H1 (cell line): ENCODE measurements around the gene PKDREJ. TPM values are rescaled to one million over a fixed set of nuclear protein-coding genes. Genes with fewer than 3 reads are reported as not detected.

ENCODE experiments used
- CTCF ChIA-PET: fragments of 300-600 bp; sonication (Branson Sonifier 250); formaldehyde crosslinking; loops from one replicate; lab custom pipeline; 2021; ENCODE audit not compliant: partially characterized antibody; lab: Charles Lee
- POLR2A ChIA-PET: fragments of 300-600 bp; sonication (Branson Sonifier 250); formaldehyde crosslinking; loops from one replicate; lab custom pipeline; 2021; ENCODE audit warnings: inconsistent platforms; ENCODE audit not compliant: partially characterized antibody; lab: Charles Lee
- DNase-seq, 2 experiments: peaks; one replicate each; pipeline versions ENCODE4 v3.0.0 to v3.0.0-alpha.2; 2010 to 2022; ENCODE audit warnings: low spot score in 2 of 2, low read depth in 1 of 2, mixed read lengths in 1 of 2
- FAIRE-seq: peaks from 2 replicates; lab custom pipeline; 2011; peaks lifted over from hg19 to GRCh38; lab: Jason Lieb, UNC
- H2AFZ ChIP-seq: 2 replicates; pipeline ENCODE4 v1.8.1; 2012; ENCODE audit warnings: low read length, inconsistent platforms
- H2AK5ac ChIP-seq: 2 replicates; pipeline ENCODE4 v1.6.1; 2013; ENCODE audit warnings: low read depth, low read length
- H2BK120ac ChIP-seq: replicated peaks from 2 replicates; pipeline ENCODE3; 2013; ENCODE audit warnings: low read depth, low read length, inconsistent platforms
- H2BK12ac ChIP-seq: 2 replicates; pipeline ENCODE4 v1.6.1; 2013; ENCODE audit warnings: low read depth, low read length
- H2BK15ac ChIP-seq: 2 replicates; pipeline ENCODE4 v1.6.1; 2013; ENCODE audit warnings: low read length
- H2BK20ac ChIP-seq: 2 replicates; pipeline ENCODE4 v1.6.1; 2013; ENCODE audit warnings: low read length
- H2BK5ac ChIP-seq: 2 replicates; pipeline ENCODE4 v1.6.1; 2013; ENCODE audit warnings: low read depth, low read length
- H3K14ac ChIP-seq: 2 replicates; pipeline ENCODE4 v1.6.1; 2013; ENCODE audit warnings: inconsistent platforms; ENCODE audit not compliant: insufficient read length
- H3K18ac ChIP-seq: 2 replicates; pipeline ENCODE4 v1.6.1; 2013; ENCODE audit warnings: low read length; ENCODE audit errors: extremely low read depth
- H3K23ac ChIP-seq: 2 replicates; pipeline ENCODE4 v1.6.1; 2013; ENCODE audit warnings: inconsistent platforms; ENCODE audit not compliant: insufficient read length
- H3K23me2 ChIP-seq: 2 replicates; pipeline ENCODE4 v1.6.1; 2013; ENCODE audit warnings: low read depth, low read length
- H3K27ac ChIP-seq: 2 replicates; pipeline ENCODE4 v1.6.1; 2011; ENCODE audit warnings: low read depth, low read length, inconsistent platforms
- H3K27me3 ChIP-seq, 4 experiments: replicated peaks in 1 of 4; 1 replicate in 1 of 4; 2 replicates in 3 of 4; pipeline versions ENCODE4 v1.6.1 to v1.8.1; 2011 to 2013; ENCODE audit warnings: low read length in 3 of 4, mild to moderate bottlenecking in 3 of 4, inconsistent platforms in 2 of 4, mixed read lengths in 2 of 4, moderate library complexity in 1 of 4; ENCODE audit not compliant: control insufficient read depth in 3 of 4, insufficient read depth in 3 of 4; ENCODE audit errors: extremely low read depth in 1 of 4
- H3K36me3 ChIP-seq, 4 experiments: 2 replicates each; pipeline versions ENCODE4 v1.6.1 to v1.8.1; 2011 to 2013; ENCODE audit warnings: mild to moderate bottlenecking in 4 of 4, low read length in 3 of 4, moderate library complexity in 2 of 4, control low read depth in 1 of 4, inconsistent platforms in 1 of 4; ENCODE audit not compliant: insufficient read depth in 4 of 4, control insufficient read depth in 2 of 4
- H3K4ac ChIP-seq: replicated peaks from 2 replicates; pipeline ENCODE3; 2013; ENCODE audit warnings: low read length, low read depth, mixed read lengths, inconsistent platforms; ENCODE audit not compliant: insufficient read length
- H3K4me1 ChIP-seq, 4 experiments: replicated peaks in 1 of 4; 1 replicate in 1 of 4; 2 replicates in 3 of 4; pipeline versions ENCODE4 v1.6.1 to v1.8.1; 2011 to 2013; ENCODE audit warnings: low read length in 3 of 4, inconsistent platforms in 2 of 4, mixed read lengths in 1 of 4; ENCODE audit not compliant: insufficient read depth in 4 of 4, control insufficient read depth in 3 of 4
- H3K4me2 ChIP-seq, 2 experiments: 2 replicates each; pipeline versions ENCODE4 v1.6.1 to v1.8.1; 2011 to 2013; ENCODE audit warnings: low read depth in 2 of 2, low read length in 2 of 2, control low read depth in 1 of 2, inconsistent platforms in 1 of 2, mild to moderate bottlenecking in 1 of 2; ENCODE audit not compliant: insufficient read depth in 1 of 2
- H3K4me3 ChIP-seq, 4 experiments: fragments of 200-600, 300-600 bp in 1 of 4; sonication (generic), shearing (Covaris generic), sonication (Bioruptor Twin) in 1 of 4; 2 replicates each; pipeline versions ENCODE4 v1.5.1 to v1.8.1; 2011 to 2016; ENCODE audit warnings: low read length in 4 of 4, low read depth in 3 of 4, control low read depth in 2 of 4, inconsistent platforms in 2 of 4, mild to moderate bottlenecking in 2 of 4, mixed read lengths in 1 of 4, moderate library complexity in 1 of 4; ENCODE audit not compliant: insufficient read depth in 2 of 4; ENCODE audit errors: extremely low read depth in 1 of 4
- H3K56ac ChIP-seq: replicated peaks from 2 replicates; pipeline ENCODE3; 2013; ENCODE audit warnings: low read depth, mild to moderate bottlenecking, mixed read lengths, low read length, inconsistent platforms; ENCODE audit not compliant: insufficient read length
- H3K79me1 ChIP-seq: 2 replicates; pipeline ENCODE4 v1.6.1; 2013; ENCODE audit warnings: low read depth, low read length, control low read depth
- H3K79me2 ChIP-seq, 2 experiments: 2 replicates each; pipeline versions ENCODE4 v1.6.1 to v1.8.1; 2012 to 2013; ENCODE audit warnings: low read length in 2 of 2, mild to moderate bottlenecking in 2 of 2, inconsistent platforms in 1 of 2; ENCODE audit not compliant: insufficient read depth in 2 of 2, control insufficient read depth in 1 of 2
- H3K9ac ChIP-seq, 4 experiments: replicated peaks in 1 of 4; 1 replicate in 1 of 4; 2 replicates in 3 of 4; pipeline versions ENCODE4 v1.6.1 to v1.8.1; 2011 to 2013; ENCODE audit warnings: low read depth in 3 of 4, low read length in 3 of 4, control low read depth in 2 of 4, mild to moderate bottlenecking in 2 of 4, moderate library complexity in 2 of 4, inconsistent platforms in 1 of 4; ENCODE audit errors: extremely low read depth in 1 of 4
- H3K9me3 ChIP-seq, 2 experiments: 2 replicates each; pipeline versions ENCODE4 v1.6.1 to v1.8.1; 2012 to 2013; ENCODE audit warnings: mild to moderate bottlenecking in 2 of 2, moderate library complexity in 2 of 2, control low read depth in 1 of 2, inconsistent platforms in 1 of 2, low read depth in 1 of 2, low read length in 1 of 2, mixed read lengths in 1 of 2; ENCODE audit not compliant: insufficient read depth in 2 of 2
- H4K20me1 ChIP-seq, 2 experiments: replicated peaks in 1 of 2; 2 replicates each; pipeline versions ENCODE3 to v1.8.1; 2011 to 2013; ENCODE audit warnings: inconsistent platforms in 2 of 2, low read length in 2 of 2, mild to moderate bottlenecking in 1 of 2; ENCODE audit not compliant: insufficient read depth in 2 of 2, control insufficient read depth in 1 of 2
- H4K5ac ChIP-seq: 2 replicates; pipeline ENCODE4 v1.6.1; 2013; ENCODE audit warnings: low read length, low read depth, mixed read lengths, inconsistent platforms; ENCODE audit not compliant: insufficient read length
- H4K8ac ChIP-seq: 2 replicates; pipeline ENCODE4 v1.8.0; 2013; ENCODE audit warnings: mild to moderate bottlenecking, moderate library complexity, low read length, inconsistent platforms; ENCODE audit not compliant: insufficient read depth; ENCODE audit errors: extremely low read depth
- H4K91ac ChIP-seq: replicated peaks from 2 replicates; pipeline ENCODE3; 2013; ENCODE audit warnings: low read length, mixed read lengths, inconsistent platforms; ENCODE audit not compliant: insufficient read length
- BACH1 ChIP-seq: IDR thresholded peaks from 2 replicates; pipeline ENCODE4 v1.6.1; 2012; ENCODE audit warnings: low read length, improper control_type of control experiment
- BRCA1 ChIP-seq: IDR thresholded peaks from 2 replicates; pipeline ENCODE4 v1.6.1; 2012; ENCODE audit warnings: low read depth, low read length, improper control_type of control experiment
- EP300 ChIP-seq, 2 experiments: IDR thresholded peaks; 1 replicate in 1 of 2; 2 replicates in 1 of 2; pipeline ENCODE4 v1.6.1; 2011 to 2012; ENCODE audit warnings: low read depth in 2 of 2, low read length in 2 of 2, mild to moderate bottlenecking in 2 of 2, borderline replicate concordance in 1 of 2, inconsistent platforms in 1 of 2, moderate library complexity in 1 of 2
- FOSL1 ChIP-seq: IDR thresholded peaks from 2 replicates; pipeline ENCODE4 v1.6.1; 2011; ENCODE audit warnings: mild to moderate bottlenecking, low read depth, low read length, moderate library complexity; ENCODE audit not compliant: insufficient read depth
- HDAC2 ChIP-seq, 2 experiments: fragments of 300-600 bp in 1 of 2; sonication (generic) in 1 of 2; IDR thresholded peaks; 2 replicates each; pipeline ENCODE4 v1.6.1; 2011 to 2012; ENCODE audit warnings: low read depth in 2 of 2, low read length in 2 of 2, mild to moderate bottlenecking in 2 of 2, moderate library complexity in 2 of 2, borderline replicate concordance in 1 of 2, inconsistent platforms in 1 of 2
- PHF8 ChIP-seq: fragments of 200-600 bp; sonication (generic); conservative IDR thresholded peaks from 2 replicates; pipeline ENCODE4 v1.7.1; 2012; ENCODE audit warnings: low read depth, mild to moderate bottlenecking, inconsistent platforms, low read length, moderate library complexity
- POU5F1 ChIP-seq: IDR thresholded peaks from 2 replicates; pipeline ENCODE4 v1.6.1; 2011; ENCODE audit warnings: low read depth, mild to moderate bottlenecking, low read length, moderate library complexity
- RBBP5 ChIP-seq: IDR thresholded peaks from 2 replicates; pipeline ENCODE4 v1.7.1; 2012; ENCODE audit warnings: low read depth, mild to moderate bottlenecking, inconsistent platforms, low read length, moderate library complexity, borderline replicate concordance
- SIX5 ChIP-seq: IDR thresholded peaks from 2 replicates; pipeline ENCODE4 v1.6.1; 2011; ENCODE audit warnings: mild to moderate bottlenecking, low read depth, low read length
- SP4 ChIP-seq: IDR thresholded peaks from 2 replicates; pipeline ENCODE4 v1.6.1; 2012; ENCODE audit warnings: low read length, inconsistent platforms
- SRF ChIP-seq: IDR thresholded peaks from 2 replicates; pipeline ENCODE4 v1.6.1; 2011; ENCODE audit warnings: mild to moderate bottlenecking, low read depth, low read length, moderate library complexity
- TAF7 ChIP-seq: optimal IDR thresholded peaks from 2 replicates; pipeline ENCODE3; 2011; ENCODE audit warnings: low read depth, mild to moderate bottlenecking, inconsistent platforms, low read length, moderate library complexity, borderline replicate concordance
- YY1 ChIP-seq: IDR thresholded peaks from 2 replicates; pipeline ENCODE4 v1.6.1; 2011; ENCODE audit warnings: low read depth, mild to moderate bottlenecking, low read length
- WGBS, 2 experiments: shearing (Covaris generic) in 1 of 2; methylation state at CpG; one replicate each; pipeline versions ENCODE4 v1.1.6 to v1.1.7; 2013 to 2015; ENCODE audit warnings: low lambda C conversion rate in 2 of 2, mixed read lengths in 2 of 2, inconsistent platforms in 1 of 2, low coverage in 1 of 2, missing lambda C conversion rate in 1 of 2; ENCODE audit not compliant: insufficient replicate concordance in 2 of 2, insufficient coverage in 1 of 2, insufficient read length in 1 of 2; ENCODE audit errors: extremely low coverage in 1 of 2, missing lambda C conversion rate in 1 of 2; 5-methylcytosine and 5-hydroxymethylcytosine counted together
- polyA plus RNA-seq, 7 experiments: library from polyadenylated mRNA; depleted of rRNA in 3 of 7; stranded (reverse) in 5 of 7; unstranded in 2 of 7; fragments of >200 nt in 5 of 7; fragments of 200-250 nt in 2 of 7; gene quantifications; 1 replicate in 5 of 7; 2 replicates in 1 of 7; 4 replicates in 1 of 7; pipeline versions ENCODE4 v1.2.1 to v1.2.3, GENCODE V29; 2011 to 2013; ENCODE audit warnings: missing spikeins in 2 of 7, mixed read lengths in 2 of 7
- total RNA-seq: library from RNA; stranded (reverse); fragmentation: NEBNext Ultra II Directional; extraction: Animal tissue kit (Norgen Biotek cat#: 25700); gene quantifications from 2 replicates; pipeline ENCODE4 v1.2.1, GENCODE V29; 2021

Gene PKDREJ
- total and polyA plus RNA-seq, 2 of the 8 experiments (the other 6 are each of a cell fraction or from before 2014, with no cell fraction given): 0.02 to 0.04 TPM

GRCh38 chr22:46246178-46246577 is 17.0 kb downstream of the PKDREJ start:
- peaks cover 0 to 3% (median 0%) of the 10 kb centered on the region in 4 experiments; a peak in 1 of 8 replicates for H3K36me3 ChIP-seq
- TF ChIP-seq POU5F1 (no peak), HDAC2 (IDR thresholded peaks at IDR 0.05; ENCODE audit: borderline replicate concordance in 1 of 2, low read depth in 2 of 2, low read length in 2 of 2) (no peak), SIX5 (no peak), BRCA1 (no peak), SRF (no peak), BACH1 (no peak), EP300 (IDR thresholded peaks at IDR 0.05; ENCODE audit: borderline replicate concordance in 1 of 2, low read depth in 2 of 2, low read length in 2 of 2) (no peak), FOSL1 (no peak), YY1 (no peak), TAF7 (no peak), RBBP5 (no peak), SP4 (no peak), PHF8 (no peak)

More at GRCh38 chr22:46246178-46246577, 17.0 kb downstream of the PKDREJ start:
- H4K5ac ChIP-seq: no peak overlapping the region
- no peak overlapping the region for H3K27ac ChIP-seq
- no peak overlapping the region for H2AK5ac ChIP-seq
- no peak overlapping the region for H3K56ac ChIP-seq
- FAIRE-seq: no peak
- no peak overlapping the region for H2BK15ac ChIP-seq
- no peaks in the 10 kb centered on the region for H4K20me1 ChIP-seq
- H3K23me2 ChIP-seq: peaks cover 5% of the 10 kb centered on the region; the same call in 1 of the 2 replicates
- POLR2A ChIA-PET: interaction anchor here (1.2 kb wide), 1 partner anchor 108 kb away, joined by 3 read pairs; no protein-coding TSS in a partner anchor
- H3K4ac ChIP-seq: no peak overlapping the region
- no peaks in the 10 kb centered on the region for H3K79me2 ChIP-seq
- H3K27me3 ChIP-seq: peaks cover 0 to 4% (median 0%) of the 10 kb centered on the region in 4 experiments; a peak in 2 of 7 replicates
- peaks cover 0 to 3% (median 2%) of the 10 kb centered on the region in 4 experiments; a peak in 4 of 7 replicates for H3K4me1 ChIP-seq
- no peak overlapping the region for H4K8ac ChIP-seq
- no peak overlapping the region for H2BK5ac ChIP-seq
- no peak overlapping the region for H2AFZ ChIP-seq
- H3K14ac ChIP-seq: no peak overlapping the region
- no peak overlapping the region for H3K23ac ChIP-seq
- H2BK120ac ChIP-seq: no peak overlapping the region
- H3K4me2 ChIP-seq: no peak overlapping the region
- DNase-seq: no peak
- H3K9ac ChIP-seq: no peak overlapping the region
- no peak overlapping the region for H3K18ac ChIP-seq
- H3K79me1 ChIP-seq: no peaks in the 10 kb centered on the region; the same call in 1 of the 2 replicates
- no peak overlapping the region for H2BK12ac ChIP-seq
- WGBS, 2 experiments: 85% methylated on average over 8 of the region's 10 CpGs; no CpG with 5 or more reads in 1 of the 2 experiments
- no peak overlapping the region for H4K91ac ChIP-seq
- CTCF ChIA-PET: interaction anchor here (0.8 to 2.1 kb wide), 8 partner anchors 8 to 318 kb away, joined by 3 to 8 read pairs (median 3); partner anchors contain the start of gene PKDREJ
- H3K9me3 ChIP-seq: no peaks in the 10 kb centered on the region
- no peak overlapping the region for H3K4me3 ChIP-seq
- H2BK20ac ChIP-seq: no peak overlapping the region
